GM12878 (cell line): ENCODE data around the gene PHACTR1.

Experiments
- BHLHE40 ChIP-seq, 2 experiments: fragments of 450-650 bp in 1 of 2; IDR thresholded peaks; 2 replicates each; pipeline ENCODE4 v1.6.1; 2011 to 2017; ENCODE audit warnings: low read depth in 2 of 2, borderline replicate concordance in 1 of 2, improper control_type of control experiment in 1 of 2, low read length in 1 of 2, mild to moderate bottlenecking in 1 of 2
- BMI1 ChIP-seq: fragments of 450-650 bp; IDR thresholded peaks from 2 replicates; pipeline ENCODE4 v1.6.1; 2016; ENCODE audit warnings: mild to moderate bottlenecking, moderate library complexity, borderline replicate concordance
- CEBPB ChIP-seq, 2 experiments: fragments of 150-350 bp in 1 of 2; IDR thresholded peaks; 2 replicates each; pipeline ENCODE4 v1.6.1; 2012 to 2014; ENCODE audit warnings: low read depth in 2 of 2, low read length in 2 of 2, borderline replicate concordance in 1 of 2, inconsistent platforms in 1 of 2
- GATAD2B ChIP-seq: fragments of 450-650 bp; conservative IDR thresholded peaks from 2 replicates; pipeline ENCODE4 v1.6.1; 2017; ENCODE audit warnings: low read depth, mild to moderate bottlenecking, moderate library complexity
- NRF1 ChIP-seq: conservative IDR thresholded peaks from 2 replicates; pipeline ENCODE4 v1.6.1; 2011; ENCODE audit warnings: mild to moderate bottlenecking, low read depth, low read length, improper control_type of control experiment
- POLR2A ChIP-seq: IDR thresholded peaks from 2 replicates; pipeline ENCODE4 v1.6.1; 2011; ENCODE audit warnings: low read depth, mild to moderate bottlenecking, low read length
- POLR2AphosphoS5 ChIP-seq: IDR thresholded peaks from 2 replicates; pipeline ENCODE4 v1.6.1; 2011; ENCODE audit warnings: mild to moderate bottlenecking, low read length, inconsistent platforms
- RBBP5 ChIP-seq: fragments of 200-600 bp; sonication (generic); conservative IDR thresholded peaks from 2 replicates; pipeline ENCODE4 v1.6.1; 2016
- SMAD5 ChIP-seq: IDR thresholded peaks from 2 replicates; pipeline ENCODE4 v1.6.1; 2016; ENCODE audit warnings: antibody characterized with exemption, low read depth
- SUPT20H ChIP-seq: IDR thresholded peaks from 2 replicates; pipeline ENCODE4 v1.6.1; 2011; ENCODE audit warnings: low read depth, mild to moderate bottlenecking, low read length, moderate library complexity, borderline replicate concordance; ENCODE audit not compliant: control insufficient read depth
- TARDBP ChIP-seq: IDR thresholded peaks from 2 replicates; pipeline ENCODE4 v1.6.1; 2016; ENCODE audit warnings: borderline replicate concordance
- TCF3 ChIP-seq: IDR thresholded peaks from 2 replicates; pipeline ENCODE4 v1.6.1; 2012; ENCODE audit warnings: low read depth, mild to moderate bottlenecking, low read length, borderline replicate concordance; ENCODE audit not compliant: insufficient read depth
- TF ChIP-seq, protein P1 (sequence below): IDR thresholded peaks from 2 replicates; pipeline ENCODE4 v1.6.1; 2011; ENCODE audit warnings: low read depth, low read length, improper control_type of control experiment, borderline replicate concordance
- TF ChIP-seq, protein P2 (sequence below), 3 experiments: IDR thresholded peaks in 2 of 3; conservative IDR thresholded peaks in 1 of 3; 2 replicates each; pipeline ENCODE4 v1.5.1; 2011; ENCODE audit warnings: low read depth in 3 of 3, low read length in 3 of 3, mild to moderate bottlenecking in 3 of 3, control low read depth in 2 of 3, moderate library complexity in 2 of 3, inconsistent platforms in 1 of 3, mixed read lengths in 1 of 3; ENCODE audit not compliant: control insufficient read depth in 2 of 3, insufficient read depth in 1 of 3; ENCODE audit errors: extremely low read depth in 1 of 3

DNA sequence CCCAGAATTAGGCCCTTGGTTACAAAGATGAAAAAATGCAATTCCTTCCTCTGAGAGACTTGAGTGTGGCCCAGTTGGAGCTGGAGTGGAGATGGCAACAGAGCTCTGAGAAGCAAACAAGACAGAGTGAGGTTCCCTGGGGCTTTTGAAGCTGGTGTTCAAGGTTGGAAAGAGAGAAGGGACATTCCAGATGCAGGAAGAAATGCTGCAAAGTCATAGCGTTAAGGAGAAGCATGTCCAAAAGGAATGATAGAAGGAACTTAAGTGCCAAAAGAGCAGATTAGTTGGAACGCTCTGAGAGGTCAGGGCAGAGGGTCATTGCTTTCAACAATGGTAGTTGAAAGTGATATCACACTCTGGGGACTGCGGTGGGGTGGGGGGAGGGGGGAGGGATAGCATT, 360.0 kb downstream of the PHACTR1 start:
- TF ChIP-seq, protein P1, sequence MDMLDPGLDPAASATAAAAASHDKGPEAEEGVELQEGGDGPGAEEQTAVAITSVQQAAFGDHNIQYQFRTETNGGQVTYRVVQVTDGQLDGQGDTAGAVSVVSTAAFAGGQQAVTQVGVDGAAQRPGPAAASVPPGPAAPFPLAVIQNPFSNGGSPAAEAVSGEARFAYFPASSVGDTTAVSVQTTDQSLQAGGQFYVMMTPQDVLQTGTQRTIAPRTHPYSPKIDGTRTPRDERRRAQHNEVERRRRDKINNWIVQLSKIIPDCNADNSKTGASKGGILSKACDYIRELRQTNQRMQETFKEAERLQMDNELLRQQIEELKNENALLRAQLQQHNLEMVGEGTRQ = no peak
- TF ChIP-seq SMAD5 = no peak
- TF ChIP-seq RBBP5 = no peak
- TF ChIP-seq POLR2A = no peak
- no peak for TF ChIP-seq TCF3
- no peak for TF ChIP-seq BHLHE40 (IDR thresholded peaks at IDR 0.05; ENCODE audit: borderline replicate concordance in 1 of 2, low read depth in 2 of 2, low read length in 1 of 2)
- no peak for TF ChIP-seq TARDBP
- TF ChIP-seq POLR2AphosphoS5 = no peak
- TF ChIP-seq, protein P2, sequence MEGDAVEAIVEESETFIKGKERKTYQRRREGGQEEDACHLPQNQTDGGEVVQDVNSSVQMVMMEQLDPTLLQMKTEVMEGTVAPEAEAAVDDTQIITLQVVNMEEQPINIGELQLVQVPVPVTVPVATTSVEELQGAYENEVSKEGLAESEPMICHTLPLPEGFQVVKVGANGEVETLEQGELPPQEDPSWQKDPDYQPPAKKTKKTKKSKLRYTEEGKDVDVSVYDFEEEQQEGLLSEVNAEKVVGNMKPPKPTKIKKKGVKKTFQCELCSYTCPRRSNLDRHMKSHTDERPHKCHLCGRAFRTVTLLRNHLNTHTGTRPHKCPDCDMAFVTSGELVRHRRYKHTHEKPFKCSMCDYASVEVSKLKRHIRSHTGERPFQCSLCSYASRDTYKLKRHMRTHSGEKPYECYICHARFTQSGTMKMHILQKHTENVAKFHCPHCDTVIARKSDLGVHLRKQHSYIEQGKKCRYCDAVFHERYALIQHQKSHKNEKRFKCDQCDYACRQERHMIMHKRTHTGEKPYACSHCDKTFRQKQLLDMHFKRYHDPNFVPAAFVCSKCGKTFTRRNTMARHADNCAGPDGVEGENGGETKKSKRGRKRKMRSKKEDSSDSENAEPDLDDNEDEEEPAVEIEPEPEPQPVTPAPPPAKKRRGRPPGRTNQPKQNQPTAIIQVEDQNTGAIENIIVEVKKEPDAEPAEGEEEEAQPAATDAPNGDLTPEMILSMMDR (IDR thresholded peaks at IDR 0.05 in 2 of 3, conservative IDR thresholded peaks at IDR 0.05 in 1 of 3; ENCODE audit: control insufficient read depth in 2 of 3, extremely low read depth in 1 of 3, insufficient read depth in 1 of 3, low read depth in 3 of 3, low read length in 3 of 3) = no peak
- no peak for TF ChIP-seq GATAD2B
- TF ChIP-seq SUPT20H = no peak
- TF ChIP-seq CEBPB (IDR thresholded peaks at IDR 0.05; ENCODE audit: borderline replicate concordance in 1 of 2, low read depth in 2 of 2, low read length in 2 of 2) = no peak
- TF ChIP-seq BMI1 = no peak
- TF ChIP-seq NRF1 = no peak
